GM13976 (cell line): ENCODE data around the gene AICDA.

ENCODE experiments used
- DNase-seq: peaks from one replicate; pipeline ENCODE4 v3.0.0; 2012; ENCODE audit warnings: low spot score
- in situ Hi-C: fragments of 300-500 bp; cut with MboI; formaldehyde crosslinking; loops from one replicate; pipeline ENCODE4 v1.12.0; 2022; ENCODE audit warnings: low sequenced_read_pairs, mixed read lengths, inconsistent platforms; ENCODE audit not compliant: unreplicated experiment
- TF ChIP-seq, protein P1 (sequence below): IDR thresholded peaks from 2 replicates; pipeline ENCODE4 v1.5.1; 2012; ENCODE audit warnings: borderline replicate concordance, mild to moderate bottlenecking; ENCODE audit not compliant: insufficient read depth; ENCODE audit errors: extremely low read depth, missing control alignments, control extremely low read depth

AICDA gene

DNA sequence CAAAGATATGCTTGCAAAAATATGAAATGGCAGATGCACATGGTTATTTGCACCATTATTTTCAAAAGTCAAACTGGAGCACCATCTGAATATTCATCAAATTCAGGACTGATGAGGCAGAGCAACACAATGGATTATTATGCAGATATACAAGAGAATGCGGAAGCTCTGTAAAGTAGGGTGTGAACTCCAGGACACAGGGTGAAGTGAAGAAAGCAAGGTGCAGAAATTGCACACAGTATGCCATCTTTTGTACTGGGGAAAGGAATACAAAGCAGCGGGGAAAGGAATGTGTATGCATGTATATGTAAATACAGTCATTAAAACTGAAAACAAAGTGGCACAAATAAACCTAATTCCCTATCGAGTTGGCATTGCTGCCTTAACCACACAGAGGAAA is 49.3 kb downstream of the AICDA start:
- no peak for DNase-seq
- in situ Hi-C loops = no loop called here
- TF ChIP-seq, protein P1, sequence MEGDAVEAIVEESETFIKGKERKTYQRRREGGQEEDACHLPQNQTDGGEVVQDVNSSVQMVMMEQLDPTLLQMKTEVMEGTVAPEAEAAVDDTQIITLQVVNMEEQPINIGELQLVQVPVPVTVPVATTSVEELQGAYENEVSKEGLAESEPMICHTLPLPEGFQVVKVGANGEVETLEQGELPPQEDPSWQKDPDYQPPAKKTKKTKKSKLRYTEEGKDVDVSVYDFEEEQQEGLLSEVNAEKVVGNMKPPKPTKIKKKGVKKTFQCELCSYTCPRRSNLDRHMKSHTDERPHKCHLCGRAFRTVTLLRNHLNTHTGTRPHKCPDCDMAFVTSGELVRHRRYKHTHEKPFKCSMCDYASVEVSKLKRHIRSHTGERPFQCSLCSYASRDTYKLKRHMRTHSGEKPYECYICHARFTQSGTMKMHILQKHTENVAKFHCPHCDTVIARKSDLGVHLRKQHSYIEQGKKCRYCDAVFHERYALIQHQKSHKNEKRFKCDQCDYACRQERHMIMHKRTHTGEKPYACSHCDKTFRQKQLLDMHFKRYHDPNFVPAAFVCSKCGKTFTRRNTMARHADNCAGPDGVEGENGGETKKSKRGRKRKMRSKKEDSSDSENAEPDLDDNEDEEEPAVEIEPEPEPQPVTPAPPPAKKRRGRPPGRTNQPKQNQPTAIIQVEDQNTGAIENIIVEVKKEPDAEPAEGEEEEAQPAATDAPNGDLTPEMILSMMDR = no peak

DNA sequence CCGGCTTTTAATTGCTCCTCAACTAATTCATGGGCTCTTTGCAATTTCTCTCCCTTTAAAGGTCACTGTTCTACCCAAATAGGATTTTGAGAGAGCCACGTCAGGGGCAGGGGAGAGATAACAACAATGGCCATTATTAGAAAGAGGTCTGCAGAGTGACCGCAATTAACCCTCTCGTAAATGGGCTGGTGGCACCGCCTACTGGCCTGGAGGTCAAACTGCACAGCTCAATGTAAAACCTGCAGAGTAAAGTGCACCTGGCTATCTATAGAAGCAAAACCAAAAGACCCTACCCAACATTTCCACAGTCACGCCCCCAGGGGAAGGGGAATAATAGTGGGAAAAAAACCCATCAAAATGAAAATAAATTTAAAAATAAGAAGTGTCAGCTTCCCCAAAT is 50.3 kb downstream of the AICDA start:
- no peak for DNase-seq
- TF ChIP-seq, protein P1 = no peak
- in situ Hi-C loops = no loop called here

DNA sequence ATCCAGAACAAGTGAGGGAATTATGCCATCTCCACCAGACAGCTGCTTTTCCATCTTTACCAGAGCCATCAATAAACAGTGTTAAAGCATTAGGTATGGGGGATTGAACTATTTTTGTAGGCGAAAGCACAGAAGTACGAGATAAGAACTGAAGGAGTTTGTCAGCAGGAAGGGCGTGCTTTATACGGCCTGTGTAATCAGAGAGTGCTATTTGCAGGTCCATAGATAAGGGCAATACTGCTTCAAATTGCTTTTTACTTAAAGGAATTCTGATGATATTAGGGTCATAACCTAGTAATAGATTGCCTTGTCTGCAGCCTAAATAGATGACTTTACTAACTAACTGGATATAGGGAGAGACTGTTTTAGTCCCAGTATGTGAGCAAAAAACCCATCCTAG is 51.6 kb downstream of the AICDA start:
- in situ Hi-C loops = no loop called here
- DNase-seq = no peak
- TF ChIP-seq, protein P1 = no peak

DNA sequence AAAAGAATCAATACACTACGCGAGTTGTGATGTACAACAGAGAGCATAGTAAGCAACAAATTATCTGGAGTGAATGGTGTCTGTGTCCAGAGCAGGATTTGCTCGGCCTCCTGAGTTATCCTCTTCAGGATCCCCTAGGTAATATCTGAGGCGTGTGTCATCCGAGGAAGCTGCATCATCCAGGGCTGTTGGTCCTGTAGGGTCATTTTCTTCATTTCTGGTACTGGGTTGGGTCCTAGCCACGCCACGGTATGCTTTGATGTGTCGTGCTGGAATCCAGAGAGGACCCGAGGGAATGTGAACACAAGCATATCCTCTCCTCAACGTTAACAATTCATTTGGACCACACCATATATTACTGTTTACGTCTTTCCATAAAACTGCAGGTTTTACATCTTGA is 53.0 kb downstream of the AICDA start:
- TF ChIP-seq, protein P1 = no peak
- no peak for DNase-seq
- in situ Hi-C loops = no loop called here

DNA sequence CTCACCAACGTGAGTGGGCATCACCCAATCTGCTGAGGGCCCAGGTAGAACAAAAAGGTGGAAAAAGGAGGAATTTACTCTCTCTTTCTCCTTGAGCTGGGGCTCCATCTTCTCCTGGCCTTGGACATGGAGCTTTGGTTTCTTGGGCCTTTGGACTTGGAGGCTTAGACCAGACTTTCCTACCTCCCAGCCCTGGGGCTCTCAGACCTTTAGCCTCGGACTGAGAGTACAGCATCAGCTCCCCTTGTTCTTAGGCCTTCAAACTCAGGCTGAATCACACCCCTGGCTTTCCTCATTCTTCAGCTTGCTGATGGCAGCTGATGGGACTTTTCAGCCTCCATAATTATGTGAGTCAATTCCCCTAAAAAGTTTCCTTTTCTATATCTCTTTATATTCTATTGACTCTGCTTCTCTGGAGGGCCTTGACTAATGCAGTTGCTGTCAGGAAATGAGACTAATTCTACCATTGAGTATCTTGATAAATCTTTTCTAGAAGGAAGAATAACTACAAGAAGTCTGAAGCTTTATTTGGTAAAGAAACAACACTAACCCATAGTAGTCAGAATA is 56.0 kb downstream of the AICDA start:
- TF ChIP-seq, protein P1 = no peak
- in situ Hi-C loops = no loop called here
- no peak for DNase-seq

DNA sequence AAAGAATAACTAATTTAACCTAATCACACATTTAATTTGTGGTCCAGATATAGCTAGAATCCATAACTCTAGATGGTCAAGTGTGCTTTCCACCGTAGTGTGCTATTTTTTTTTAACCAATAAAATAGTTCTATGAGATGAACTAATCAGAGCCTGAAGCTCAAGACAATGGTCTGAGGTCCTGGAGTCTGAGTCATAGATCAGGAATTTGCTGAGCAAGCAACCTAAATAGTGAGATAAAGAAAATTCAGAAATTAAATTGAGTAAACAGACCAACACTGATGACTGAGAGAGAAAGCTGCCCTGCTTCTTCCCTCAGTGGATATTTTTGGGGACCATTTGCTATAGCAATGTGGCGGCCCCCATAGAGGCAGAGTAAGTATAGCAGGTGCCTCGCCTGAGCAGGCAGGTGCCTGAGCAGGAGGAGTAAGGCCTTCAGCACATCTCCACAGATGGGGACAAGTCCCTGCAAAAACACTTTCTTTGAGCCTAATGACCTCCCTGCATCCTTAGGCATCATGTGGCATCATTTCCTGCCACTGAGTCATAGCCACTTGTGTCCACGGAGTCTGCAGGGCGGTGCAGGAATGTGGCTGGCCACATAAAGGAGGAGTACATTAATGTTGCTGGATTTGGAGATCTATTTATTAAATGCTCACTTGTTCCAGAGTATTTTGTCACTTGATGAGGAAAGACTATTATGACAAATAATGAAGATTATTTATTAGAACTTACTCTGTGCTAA is 58.0 kb downstream of the AICDA start:
- DNase-seq = no peak
- in situ Hi-C loops = no loop called here
- TF ChIP-seq, protein P1 = no peak

DNA sequence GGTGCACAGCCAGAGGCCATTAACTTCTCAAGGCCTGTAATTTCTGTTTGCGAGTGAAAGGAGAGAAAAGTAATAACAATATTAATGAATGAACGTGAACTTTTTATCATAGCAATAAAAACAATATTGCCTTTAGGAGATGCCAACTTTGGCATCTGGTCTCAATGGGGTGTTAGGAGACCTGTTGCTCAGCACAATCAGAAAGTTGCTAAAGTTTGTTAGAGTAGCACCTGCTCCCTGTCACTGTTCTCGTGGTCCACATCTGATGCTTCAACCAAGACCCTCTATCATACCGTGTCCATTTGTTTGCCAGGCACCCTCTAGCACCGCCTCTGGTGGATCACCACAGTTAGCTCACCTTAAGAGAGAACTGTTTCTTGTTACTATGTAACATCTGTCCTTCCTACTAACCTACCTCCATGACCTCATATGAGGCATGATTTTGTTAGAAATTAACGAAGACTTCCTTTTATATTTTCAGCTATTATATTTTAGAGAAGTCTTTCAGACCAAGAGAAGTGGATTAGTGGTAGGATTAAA is 59.5 kb downstream of the AICDA start:
- TF ChIP-seq, protein P1 = no peak
- in situ Hi-C loops = no loop called here
- DNase-seq = no peak
